Activated CD8-positive, alpha-beta memory T cell treated with anti-CD3 and anti-CD28 coated beads, Interleukin-2, amount 50 U/mL, for 1 hour (primary cell): Measurements from ENCODE around the gene AQP6.
A peak's percentile ranks its signal among the peaks of the same experiment; 100 is the strongest.

ENCODE experiments used
- DNase-seq: peaks from one replicate; pipeline ENCODE4 v3.0.0-alpha.2; 2020; ENCODE audit errors: extremely low read depth

The AQP6 gene

GRCh38 chr12:49955899-49956662, 16.7 kb upstream of the AQP6 start:
- DNase-seq = no peak

- no peak for DNase-seq
Observed at GRCh38 chr12:49956663-49957569, 15.8 kb upstream of the AQP6 start.

GRCh38 chr12:49957570-49957967, 15.2 kb upstream of the AQP6 start:
- DNase-seq = no peak

GRCh38 chr12:49959685-49960473, 12.9 kb upstream of the AQP6 start:
- no peak for DNase-seq

- DNase-seq = no peak
Observed at GRCh38 chr12:49960474-49961110, 12.2 kb upstream of the AQP6 start.

- no peak for DNase-seq
Observed at GRCh38 chr12:49961111-49961922, 11.4 kb upstream of the AQP6 start, which contains the start of gene AQP5. Gene AQP5 (plus strand): TSS chr12:49961872. CDS start chr12:49962018, 146 bp downstream.

GRCh38 chr12:49961993-49962764, 10.6 kb upstream of the AQP6 start:
- no peak for DNase-seq

GRCh38 chr12:49962861-49963765, 9.6 kb upstream of the AQP6 start:
- no peak for DNase-seq

- no peak for DNase-seq
Observed at GRCh38 chr12:49963976-49964815, 8.6 kb upstream of the AQP6 start.

GRCh38 chr12:49964849-49965624, 7.7 kb upstream of the AQP6 start:
- no peak for DNase-seq

GRCh38 chr12:49965836-49966235, 6.9 kb upstream of the AQP6 start:
- DNase-seq = no peak

- DNase-seq = no peak
Observed at GRCh38 chr12:49966511-49967041, 6.2 kb upstream of the AQP6 start.

GRCh38 chr12:49967042-49967776, 5.5 kb upstream of the AQP6 start:
- peak; percentile 70 for DNase-seq

GRCh38 chr12:49967777-49968250, 4.9 kb upstream of the AQP6 start:
- no peak for DNase-seq

GRCh38 chr12:49968471-49968870, 4.3 kb upstream of the AQP6 start:
- no peak for DNase-seq

GRCh38 chr12:49969027-49969426, 3.7 kb upstream of the AQP6 start:
- no peak for DNase-seq
